HG02798 (cell line): ENCODE data around the gene MRPL4.

Experiments
- ATAC-seq: cut with Tn5 transposase; IDR thresholded peaks from one replicate; pipeline ENCODE4 v1.9.1; 2021; ENCODE audit warnings: mild to moderate bottlenecking; ENCODE audit not compliant: unreplicated experiment, poor library complexity

The MRPL4 gene

GRCh38 chr19:10251792-10252694, at the start of gene MRPL4:
Gene MRPL4 (plus strand): TSS chr19:10252214. CDS start chr19:10252254, 40 bp downstream.
- ATAC-seq = peak; percentile 89

- ATAC-seq = no peak
Observed at GRCh38 chr19:10203686-10204085, 48.3 kb upstream of the MRPL4 start.

- no peak for ATAC-seq
Observed at GRCh38 chr19:10205636-10206035, 46.4 kb upstream of the MRPL4 start.

GRCh38 chr19:10206226-10206885, 45.7 kb upstream of the MRPL4 start:
- no peak for ATAC-seq

GRCh38 chr19:10207026-10207425, 45.0 kb upstream of the MRPL4 start:
- no peak for ATAC-seq

- no peak for ATAC-seq
Observed at GRCh38 chr19:10209315-10209714, 42.7 kb upstream of the MRPL4 start.

- ATAC-seq = no peak
Observed at GRCh38 chr19:10211061-10211460, 41.0 kb upstream of the MRPL4 start.

GRCh38 chr19:10211691-10212090, 40.3 kb upstream of the MRPL4 start:
- no peak for ATAC-seq

- no peak for ATAC-seq
Observed at GRCh38 chr19:10214784-10215183, 37.2 kb upstream of the MRPL4 start.

- ATAC-seq = no peak
Observed at GRCh38 chr19:10217085-10217484, 34.9 kb upstream of the MRPL4 start.

GRCh38 chr19:10219678-10220077, 32.3 kb upstream of the MRPL4 start:
- peak; percentile 77 for ATAC-seq

GRCh38 chr19:10220695-10221094, 31.3 kb upstream of the MRPL4 start:
- no peak for ATAC-seq

GRCh38 chr19:10222201-10222890, 29.7 kb upstream of the MRPL4 start:
- no peak for ATAC-seq

GRCh38 chr19:10223488-10224213, 28.4 kb upstream of the MRPL4 start:
- no peak for ATAC-seq

- no peak for ATAC-seq
Observed at GRCh38 chr19:10224337-10224736, 27.7 kb upstream of the MRPL4 start.

- ATAC-seq = no peak
Observed at GRCh38 chr19:10226021-10226375, 26.0 kb upstream of the MRPL4 start.

GRCh38 chr19:10226376-10227025, 25.5 kb upstream of the MRPL4 start:
- no peak for ATAC-seq

GRCh38 chr19:10227026-10227971, 24.7 kb upstream of the MRPL4 start:
- ATAC-seq = no peak

GRCh38 chr19:10228393-10228792, 23.6 kb upstream of the MRPL4 start:
- no peak for ATAC-seq
